Measurements from ENCODE around the gene CLCN3.

DNA sequence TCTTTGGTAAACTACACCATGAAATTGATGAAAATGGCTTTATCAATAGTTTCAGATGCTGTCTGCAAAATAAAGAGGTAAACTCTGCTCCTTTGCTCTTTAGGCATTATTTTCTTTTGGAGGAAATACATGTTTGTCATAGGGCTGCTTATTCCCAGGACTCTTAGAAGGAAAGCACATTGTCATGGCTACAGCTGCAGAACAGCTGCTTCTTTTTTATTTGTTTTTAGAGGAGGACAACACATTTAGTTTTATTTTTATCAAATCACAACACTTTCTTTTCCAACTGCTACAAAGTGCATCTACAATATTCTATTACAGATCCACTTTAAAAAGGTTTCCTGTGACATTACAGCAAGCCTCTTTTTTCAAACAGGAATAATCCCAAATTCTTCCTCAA, 150.0 kb downstream of the CLCN3 start:
- TF ChIP-seq, protein P1, sequence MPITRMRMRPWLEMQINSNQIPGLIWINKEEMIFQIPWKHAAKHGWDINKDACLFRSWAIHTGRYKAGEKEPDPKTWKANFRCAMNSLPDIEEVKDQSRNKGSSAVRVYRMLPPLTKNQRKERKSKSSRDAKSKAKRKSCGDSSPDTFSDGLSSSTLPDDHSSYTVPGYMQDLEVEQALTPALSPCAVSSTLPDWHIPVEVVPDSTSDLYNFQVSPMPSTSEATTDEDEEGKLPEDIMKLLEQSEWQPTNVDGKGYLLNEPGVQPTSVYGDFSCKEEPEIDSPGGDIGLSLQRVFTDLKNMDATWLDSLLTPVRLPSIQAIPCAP (CRISPR knock-in tag; IDR thresholded peaks at IDR 0.05) = no peak
- no peak for TF ChIP-seq GABPB1 (CRISPR knock-in tag; IDR thresholded peaks at IDR 0.05)
- no peak for TF ChIP-seq E2F4 (CRISPR knock-in tag; IDR thresholded peaks at IDR 0.05; ENCODE audit: borderline replicate concordance, low read depth)
- no peak for TF ChIP-seq NR2C2 (CRISPR knock-in tag; IDR thresholded peaks at IDR 0.05)
- no peak for TF ChIP-seq ZNF423 (CRISPR knock-in tag; IDR thresholded peaks at IDR 0.05)
- no peak for TF ChIP-seq SMAD3 (CRISPR knock-in tag; IDR thresholded peaks at IDR 0.05; ENCODE audit: borderline replicate concordance)
- no peak for TF ChIP-seq FOXK1 (CRISPR knock-in tag; IDR thresholded peaks at IDR 0.05)
